SK-MEL-5 (cell line): ENCODE measurements around the gene RALY. TPM values are rescaled to one million over a fixed set of nuclear protein-coding genes. Genes with fewer than 3 reads are reported as not detected.

ENCODE experiments used
- DNase-seq: peaks from one replicate; pipeline ENCODE4 v3.0.0-alpha.2; 2016; ENCODE audit warnings: low read depth, low spot score
- in situ Hi-C: cut with HindIII; loops from 2 replicates; pipeline ENCODE4 v1.10.0; 2016; ENCODE audit warnings: low sequenced_read_pairs, high pct_unique_total_duplicates, low pct_unique_long_range_greater_than_20kb
- total RNA-seq: library from RNA; depleted of rRNA; stranded (reverse); fragments of >200 nt; shearing (Covaris generic); gene quantifications from 2 replicates; pipeline ENCODE4 v1.2.3, GENCODE V29; 2014

The RALY gene
- total RNA-seq, 1 experiment from 2014 or later, result 151 TPM

GRCh38 chr20:33983371-33983770 lies 10.3 kb upstream of the RALY start:
- in situ Hi-C loops, result no loop called here
- DNase-seq, result no peak

- DNase-seq, result no peak
Observed at GRCh38 chr20:33984182-33984719, 9.5 kb upstream of the RALY start.

DNA sequence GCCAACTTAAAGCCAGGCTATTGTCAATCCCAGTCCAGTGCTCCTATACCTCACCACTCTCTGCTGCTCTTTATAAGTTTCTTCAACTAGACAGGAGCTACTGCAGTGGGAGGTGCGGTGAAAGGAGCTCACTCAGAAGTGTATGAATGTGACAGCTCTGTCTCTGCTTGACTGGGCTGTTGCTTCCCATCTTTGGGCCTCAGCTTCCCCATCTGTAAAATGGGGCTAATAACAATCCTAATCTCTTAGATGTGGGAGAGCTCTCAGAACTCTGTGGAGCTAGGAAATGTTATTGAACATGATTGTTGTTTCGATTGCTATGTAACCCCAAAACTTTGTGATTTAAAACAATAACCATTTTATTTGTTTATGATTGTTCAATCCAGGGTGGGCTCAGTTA lies 8.4 kb upstream of the RALY start:
- DNase-seq, result no peak
- in situ Hi-C loops, result no loop called here

More at GRCh38 chr20:33984182-33984719, 9.5 kb upstream of the RALY start:
- in situ Hi-C loops, result no loop called here

GRCh38 chr20:33985830-33986229 lies 7.9 kb upstream of the RALY start:
- in situ Hi-C loops, result no loop called here
- DNase-seq, result no peak

- DNase-seq, result no peak
- in situ Hi-C loops, result no loop called here
Observed at GRCh38 chr20:33986560-33987216, 7.0 kb upstream of the RALY start.

DNA sequence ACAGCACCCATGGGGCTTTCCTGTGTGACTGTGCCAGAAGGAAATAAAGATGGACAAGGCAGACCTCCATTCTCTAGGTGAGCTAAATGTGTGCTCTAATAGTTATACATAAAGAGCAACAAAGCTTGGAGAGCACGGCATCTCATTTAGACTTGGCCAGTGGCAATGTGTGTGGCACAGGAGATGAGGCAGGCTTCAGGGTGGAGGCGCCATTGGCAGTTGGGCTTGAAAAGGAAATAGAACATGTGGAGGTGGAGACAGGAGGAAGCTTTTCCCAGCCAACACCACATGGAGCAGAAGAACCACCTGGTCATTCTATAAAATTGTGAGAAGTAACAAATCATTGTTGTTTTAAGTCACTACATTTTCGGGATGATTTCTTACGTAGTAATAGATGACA lies 3.6 kb upstream of the RALY start:
- DNase-seq, result no peak
- in situ Hi-C loops, result no loop called here

DNA sequence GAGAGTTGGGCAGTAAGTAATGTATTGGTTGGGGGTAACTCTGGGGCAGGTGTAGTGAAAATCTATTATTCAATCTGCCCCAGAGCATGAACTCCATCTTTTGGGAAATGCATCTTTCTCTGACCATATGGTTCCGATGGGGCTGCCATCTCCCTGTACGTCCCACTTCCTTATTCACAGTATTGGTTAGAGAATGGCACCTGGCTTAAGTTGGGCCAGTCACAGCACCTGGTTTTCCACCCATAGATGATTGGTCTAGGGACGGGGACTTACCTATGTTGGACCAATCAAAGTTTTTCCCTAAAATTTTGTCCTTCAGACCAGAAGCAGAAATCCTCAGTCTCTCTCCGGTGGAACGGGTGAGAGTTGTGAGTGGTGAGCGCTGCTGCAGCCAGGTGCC lies 2.2 kb upstream of the RALY start:
- in situ Hi-C loops, result no loop called here
- DNase-seq, result no peak

- no peak for DNase-seq
- in situ Hi-C loops, result no loop called here
Observed at GRCh38 chr20:33992145-33992922, 1.4 kb upstream of the RALY start.

GRCh38 chr20:33992923-33993575 lies 662 bp upstream of the RALY start:
- in situ Hi-C loops, result no loop called here
- DNase-seq, result peak; percentile 99

GRCh38 chr20:33994222-33994913 lies 657 bp downstream of the RALY start:
- in situ Hi-C loops, result no loop called here
- DNase-seq, result peak; percentile 80

DNA sequence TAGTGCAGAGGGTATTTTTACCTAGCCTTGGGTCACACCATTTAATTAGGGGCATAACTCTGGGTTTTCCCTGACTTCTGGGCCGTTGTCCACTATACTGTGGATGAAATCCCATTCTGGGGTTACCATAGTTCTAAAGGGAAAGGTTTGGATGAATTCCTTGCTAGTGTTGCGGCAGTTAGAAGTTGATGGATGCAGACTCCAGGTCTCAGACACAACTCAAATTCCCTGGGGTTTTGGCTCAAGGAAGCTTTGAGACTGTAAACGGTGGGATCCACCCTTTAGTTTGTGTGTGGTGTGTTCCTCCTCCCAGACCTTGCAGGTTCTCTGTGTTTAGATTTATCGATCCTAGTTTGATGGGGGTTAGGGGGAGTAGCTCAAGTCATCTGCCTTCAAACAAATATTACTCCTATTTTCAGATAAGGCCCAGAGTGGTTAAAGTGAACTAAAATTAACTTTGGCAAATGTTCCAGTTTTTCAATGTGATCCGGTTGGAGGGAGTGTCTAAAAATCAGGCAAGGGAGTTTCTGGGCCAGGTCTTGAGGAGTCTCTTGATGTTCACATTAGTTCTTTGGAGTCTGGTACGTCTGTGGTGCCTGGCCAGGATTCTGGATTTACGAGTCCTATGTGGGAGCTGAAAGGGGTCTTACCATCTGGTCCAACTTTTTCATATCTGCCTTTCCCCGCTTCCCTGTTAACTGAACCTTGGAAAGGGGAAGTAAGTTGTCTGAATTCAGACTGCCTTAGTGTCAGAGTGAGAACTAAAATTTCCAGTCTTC lies 1.5 kb downstream of the RALY start:
- in situ Hi-C loops, result no loop called here
- peak; percentile 22 for DNase-seq

DNA sequence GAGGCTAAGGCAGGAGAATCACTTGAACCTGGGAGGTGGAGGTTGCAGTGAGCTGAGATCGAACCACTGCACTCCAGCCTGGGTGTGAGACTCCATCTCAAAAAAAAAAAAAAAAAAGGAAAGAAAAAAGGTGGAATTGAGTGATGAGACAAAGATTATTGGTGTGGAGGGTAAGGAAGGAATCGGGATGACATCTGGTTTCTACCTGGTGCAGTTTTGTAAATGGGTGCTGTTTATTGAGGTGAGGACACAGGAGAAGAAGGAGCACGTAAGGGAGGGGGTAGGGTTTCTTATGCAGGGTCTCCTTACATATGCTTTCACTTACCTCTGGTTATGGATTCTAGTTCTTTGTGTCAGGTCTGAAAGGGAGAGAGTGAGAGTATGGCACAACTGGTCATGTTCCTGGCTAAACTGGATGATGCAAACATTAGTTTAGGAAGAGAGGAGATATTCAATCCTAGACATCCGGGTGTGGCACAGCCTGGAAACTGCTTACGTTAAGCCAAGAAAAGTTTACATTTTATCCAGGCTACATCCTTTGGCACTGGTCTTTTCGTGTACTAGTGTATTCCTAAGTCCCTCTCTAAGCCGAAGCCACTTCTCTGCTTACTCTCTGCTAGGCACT lies 5.4 kb downstream of the RALY start:
- in situ Hi-C loops, result no loop called here
- no peak for DNase-seq

DNA sequence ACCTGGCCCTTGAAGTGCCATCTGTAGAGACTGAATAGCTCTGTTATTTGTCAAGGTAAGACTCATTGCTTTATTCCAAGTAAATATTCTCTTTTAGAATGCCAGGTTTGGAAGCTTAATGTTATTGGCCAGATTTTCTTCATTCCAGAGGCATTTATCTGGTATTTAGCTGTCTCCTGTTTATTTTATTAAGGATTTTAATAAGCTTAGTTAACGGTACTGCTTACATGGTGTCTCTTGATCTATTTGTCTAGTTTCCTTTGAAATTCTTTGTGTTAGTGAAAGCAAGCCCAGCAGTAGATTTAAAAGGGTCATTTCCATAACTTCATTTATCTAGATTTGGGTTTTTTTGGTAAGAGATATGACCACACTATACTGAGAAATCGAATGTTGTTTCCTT lies 7.7 kb downstream of the RALY start:
- in situ Hi-C loops, result no loop called here
- DNase-seq, result no peak

- in situ Hi-C loops, result no loop called here
- DNase-seq, result no peak
Observed at GRCh38 chr20:34004227-34004626, 10.5 kb downstream of the RALY start.

GRCh38 chr20:34004790-34005457 lies 11.2 kb downstream of the RALY start:
- no peak for DNase-seq
- in situ Hi-C loops, result no loop called here

DNA sequence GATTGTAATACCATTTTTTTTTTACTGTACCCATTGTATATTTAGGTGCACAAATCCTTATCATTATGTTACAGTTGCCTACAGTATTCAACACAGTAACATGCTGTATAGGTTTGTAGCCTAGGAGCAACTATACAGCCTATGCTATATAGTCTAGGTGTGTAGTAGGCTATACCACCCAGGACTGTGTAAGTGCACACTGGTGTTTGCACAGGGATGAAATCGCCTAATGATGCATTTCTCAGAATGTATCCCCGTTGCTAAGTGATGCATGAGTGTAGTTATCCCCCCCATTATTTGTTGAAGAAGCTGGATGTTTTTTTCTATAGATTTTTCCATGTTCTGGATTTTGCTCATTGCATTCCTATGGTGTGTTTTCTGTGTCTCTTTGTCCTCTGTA lies 12.9 kb downstream of the RALY start:
- no peak for DNase-seq
- in situ Hi-C loops, result no loop called here
